Measurements from ENCODE around the gene LTBR.
A peak's percentile ranks its signal among the peaks of the same experiment; 100 is the strongest.
"Not testable (repeated sequence)": the region's sequence is repeated elsewhere in the genome, so short reads cannot be mapped to it uniquely, and the experiment has no call there.

LTBR gene

GRCh38 chr12:6336889-6337853 is 46.8 kb upstream of the LTBR start:
- TF ChIP-seq, protein P1, sequence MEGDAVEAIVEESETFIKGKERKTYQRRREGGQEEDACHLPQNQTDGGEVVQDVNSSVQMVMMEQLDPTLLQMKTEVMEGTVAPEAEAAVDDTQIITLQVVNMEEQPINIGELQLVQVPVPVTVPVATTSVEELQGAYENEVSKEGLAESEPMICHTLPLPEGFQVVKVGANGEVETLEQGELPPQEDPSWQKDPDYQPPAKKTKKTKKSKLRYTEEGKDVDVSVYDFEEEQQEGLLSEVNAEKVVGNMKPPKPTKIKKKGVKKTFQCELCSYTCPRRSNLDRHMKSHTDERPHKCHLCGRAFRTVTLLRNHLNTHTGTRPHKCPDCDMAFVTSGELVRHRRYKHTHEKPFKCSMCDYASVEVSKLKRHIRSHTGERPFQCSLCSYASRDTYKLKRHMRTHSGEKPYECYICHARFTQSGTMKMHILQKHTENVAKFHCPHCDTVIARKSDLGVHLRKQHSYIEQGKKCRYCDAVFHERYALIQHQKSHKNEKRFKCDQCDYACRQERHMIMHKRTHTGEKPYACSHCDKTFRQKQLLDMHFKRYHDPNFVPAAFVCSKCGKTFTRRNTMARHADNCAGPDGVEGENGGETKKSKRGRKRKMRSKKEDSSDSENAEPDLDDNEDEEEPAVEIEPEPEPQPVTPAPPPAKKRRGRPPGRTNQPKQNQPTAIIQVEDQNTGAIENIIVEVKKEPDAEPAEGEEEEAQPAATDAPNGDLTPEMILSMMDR (IDR thresholded peaks at IDR 0.05; ENCODE audit: low read depth, low read length, missing control alignments) = no peak
- H3K4me3 ChIP-seq (replicated peaks; ENCODE audit: low read depth, low read length) = peak overlapping the region; percentile 78
- DNase-seq (ENCODE audit: extremely low read depth, low read depth) = no peak

DNA sequence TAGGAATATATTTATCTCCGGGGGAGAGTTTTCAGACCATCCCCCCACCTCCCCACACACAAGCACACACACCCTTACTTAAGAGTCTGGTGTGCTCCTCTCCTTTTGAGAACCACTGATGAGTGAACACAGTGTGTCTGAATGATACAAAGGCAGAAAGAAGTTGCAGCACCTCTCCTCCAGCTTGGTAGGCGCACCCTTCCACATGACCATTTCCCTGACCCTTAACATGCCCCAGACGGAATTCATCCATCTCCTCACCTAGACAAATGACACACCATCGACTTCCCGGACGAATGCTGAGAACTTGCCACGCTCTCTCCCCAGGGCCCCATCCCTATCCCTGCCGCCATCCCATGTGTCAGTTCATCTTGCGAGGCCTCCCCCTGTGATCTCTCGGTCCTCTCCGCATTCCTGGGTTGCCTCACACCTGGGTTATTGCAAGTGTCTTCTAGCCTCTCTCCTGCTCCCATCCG is 46.0 kb upstream of the LTBR start:
- H3K4me3 ChIP-seq (replicated peaks; ENCODE audit: low read depth, low read length) = peak overlapping the region; percentile 78
- TF ChIP-seq, protein P1 (IDR thresholded peaks at IDR 0.05; ENCODE audit: low read depth, low read length, missing control alignments) = no peak
- DNase-seq (ENCODE audit: extremely low read depth, low read depth) = no peak

DNA sequence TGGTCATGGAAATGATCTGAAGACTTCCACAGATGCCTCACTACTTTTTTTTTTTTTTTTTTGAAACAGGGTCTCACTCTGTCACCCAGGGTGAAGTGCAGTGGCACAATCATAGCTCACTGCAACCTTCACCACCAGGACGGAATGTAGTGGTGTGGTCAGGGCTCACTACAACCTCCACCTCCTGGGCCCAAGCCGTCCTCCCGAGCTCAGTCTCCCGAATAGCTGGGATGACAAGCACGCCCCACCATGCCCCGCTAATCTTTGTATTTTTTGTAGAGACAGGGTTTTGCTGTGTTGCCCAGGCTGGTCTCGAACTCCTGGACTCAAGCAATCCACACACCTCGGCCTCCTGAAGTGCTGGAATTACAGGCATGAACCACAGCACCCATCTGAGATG is 45.4 kb upstream of the LTBR start:
- DNase-seq (ENCODE audit: extremely low read depth, low read depth) = not testable (repeated sequence)
- peak overlapping the region; percentile 78 for H3K4me3 ChIP-seq (replicated peaks; ENCODE audit: low read depth, low read length)

GRCh38 chr12:6338955-6339354 is 45.0 kb upstream of the LTBR start:
- DNase-seq (ENCODE audit: extremely low read depth, low read depth) = no peak
- TF ChIP-seq, protein P1 (IDR thresholded peaks at IDR 0.05; ENCODE audit: low read depth, low read length, missing control alignments) = no peak
- peak overlapping the region; percentile 78 for H3K4me3 ChIP-seq (replicated peaks; ENCODE audit: low read depth, low read length)

GRCh38 chr12:6340032-6340638 is 43.8 kb upstream of the LTBR start:
- no peak for DNase-seq (ENCODE audit: extremely low read depth, low read depth)
- TF ChIP-seq, protein P1 (IDR thresholded peaks at IDR 0.05; ENCODE audit: low read depth, low read length, missing control alignments) = no peak
- H3K4me3 ChIP-seq (replicated peaks; ENCODE audit: low read depth, low read length) = peak overlapping the region; percentile 78

DNA sequence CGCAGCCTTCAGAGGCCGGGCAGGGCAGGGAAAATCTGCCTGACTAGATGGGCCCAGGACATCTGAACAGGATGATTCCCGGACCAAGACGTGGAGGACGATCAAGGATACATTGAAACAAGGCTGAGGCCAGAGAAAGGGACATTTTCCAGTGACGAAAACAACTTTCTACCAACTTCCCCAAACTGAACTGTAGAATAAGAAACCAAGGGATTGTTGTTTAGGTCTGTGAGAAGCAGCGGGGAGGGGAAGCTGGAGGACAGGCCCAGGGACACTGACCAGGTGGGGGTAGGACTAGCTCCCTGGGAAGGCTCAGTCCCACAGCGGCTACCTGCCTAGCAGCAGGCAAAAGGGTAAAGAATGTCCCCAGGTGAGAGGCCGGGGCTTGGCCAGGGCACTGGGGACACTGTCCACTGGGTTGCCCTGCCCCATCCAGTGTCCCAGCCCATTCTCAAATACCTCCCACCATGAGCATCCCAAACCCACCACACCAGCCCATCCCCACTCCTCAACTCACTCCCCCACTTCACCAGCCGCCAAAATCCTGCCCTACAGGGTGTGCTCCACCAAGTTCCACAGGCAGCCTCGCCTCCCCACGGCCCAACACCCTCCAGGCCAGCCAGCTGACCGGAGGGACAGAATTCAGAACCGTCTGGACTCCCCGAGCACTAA is 43.1 kb upstream of the LTBR start:
- no peak for DNase-seq (ENCODE audit: extremely low read depth, low read depth)
- H3K4me3 ChIP-seq (replicated peaks; ENCODE audit: low read depth, low read length) = peak overlapping the region; percentile 78
- TF ChIP-seq, protein P1 (IDR thresholded peaks at IDR 0.05; ENCODE audit: low read depth, low read length, missing control alignments) = no peak
